ENCODE data around the gene BNC2.

Gene BNC2

DNA sequence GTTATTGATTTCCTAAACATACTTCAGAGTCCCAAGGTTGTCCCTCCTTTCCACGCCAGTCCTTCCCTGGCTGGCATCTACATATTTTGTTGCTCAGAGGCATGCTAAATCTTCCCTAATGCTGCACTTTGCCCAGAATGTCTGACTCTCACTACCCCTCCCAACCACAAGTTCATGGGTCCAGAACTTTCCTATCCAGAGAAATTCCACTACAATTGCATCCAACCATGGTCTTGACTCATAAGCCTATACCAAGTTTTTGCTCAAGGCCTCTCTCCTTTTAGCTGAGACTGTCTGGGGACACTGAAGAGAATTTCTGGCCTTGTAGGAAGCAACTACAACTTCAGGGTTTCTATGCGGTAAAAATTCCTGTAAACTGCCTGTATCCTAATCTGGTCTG, 206.3 kb downstream of the BNC2 start:
- no peak for DNase-seq

DNA sequence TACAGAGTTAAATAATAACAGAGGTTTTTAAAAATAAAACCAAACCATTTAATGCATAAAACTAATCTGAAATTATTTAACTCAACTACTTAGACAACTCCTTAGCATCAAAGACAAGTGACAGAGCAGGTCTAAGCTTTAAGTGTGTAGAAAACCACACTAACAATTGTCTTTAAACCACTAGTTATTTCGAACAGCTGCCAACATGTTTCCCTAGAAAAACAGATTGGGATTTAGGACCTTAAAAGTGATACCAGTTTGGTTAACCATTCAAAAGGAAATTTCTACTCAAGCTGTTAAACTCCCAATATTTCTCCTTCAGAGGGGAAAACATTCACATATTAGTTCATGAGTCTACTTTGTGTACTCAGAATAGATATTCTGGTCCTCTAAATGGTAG, 208.7 kb downstream of the BNC2 start:
- DNase-seq, result no peak

DNA sequence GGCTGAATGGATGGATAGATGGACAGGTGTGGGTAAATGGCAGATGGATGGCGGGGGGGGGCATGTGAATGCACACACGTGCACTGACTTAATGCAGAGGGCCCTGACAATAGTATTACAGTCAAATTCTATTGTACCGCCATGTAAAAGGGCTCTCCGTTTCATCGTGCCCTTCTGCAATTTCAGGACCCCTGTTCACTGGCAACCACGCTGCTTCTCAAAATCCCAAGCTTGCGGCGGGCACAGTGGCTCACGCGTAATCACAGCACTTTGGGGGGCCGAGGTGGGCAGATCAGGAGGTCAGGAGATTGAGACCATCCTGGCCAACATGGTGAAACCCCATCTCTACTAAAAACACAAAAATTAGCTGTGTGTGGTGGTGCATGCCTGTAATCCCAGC, 211.4 kb downstream of the BNC2 start:
- no peak for DNase-seq

- no peak for DNase-seq
Measured at GRCh38 chr9:16656432-16657169, 213.9 kb downstream of the BNC2 start.

GRCh38 chr9:16654596-16655126, 215.8 kb downstream of the BNC2 start:
- no peak for DNase-seq

DNA sequence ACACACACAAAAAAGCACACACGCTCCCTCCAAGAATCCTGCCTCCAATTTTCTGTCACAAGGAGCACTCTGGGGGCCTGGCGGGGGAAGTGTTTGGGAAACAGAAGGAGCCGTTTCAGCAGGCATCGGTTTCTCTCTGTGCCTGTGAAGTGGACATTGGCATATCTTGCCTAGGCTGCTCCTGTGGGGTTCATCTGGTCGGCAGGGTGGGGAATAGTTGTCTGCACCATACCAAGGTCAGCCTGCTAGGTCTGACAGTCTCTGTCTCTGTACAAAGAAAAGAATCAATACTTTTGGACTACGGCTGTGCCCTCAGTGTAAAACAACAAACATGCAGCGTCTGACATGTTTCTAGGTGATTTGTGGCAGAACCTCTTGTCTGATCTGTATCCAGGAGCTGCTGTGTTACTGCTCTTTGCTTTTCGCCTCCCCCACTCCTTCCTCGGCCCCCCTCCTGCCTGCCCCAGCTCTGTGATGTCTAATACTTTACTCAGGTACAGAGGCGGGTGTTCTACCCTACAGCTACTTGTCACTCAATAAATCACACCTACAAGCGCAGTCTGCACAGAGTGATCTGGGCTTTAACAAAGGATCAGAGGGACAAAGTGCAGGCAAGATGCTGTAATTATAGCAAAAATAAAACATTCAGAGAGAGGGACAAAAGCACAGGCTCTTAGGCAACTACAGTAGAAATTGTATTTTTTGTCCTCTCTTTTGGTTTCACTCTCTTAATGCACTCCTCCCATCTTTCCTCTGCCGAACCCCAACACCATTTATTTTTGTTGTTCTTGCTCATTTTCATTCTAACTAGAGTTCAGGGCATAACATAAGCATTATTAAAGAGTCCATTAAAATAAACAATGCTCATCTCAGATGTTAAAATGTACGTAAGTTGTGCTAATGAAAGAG, 216.7 kb downstream of the BNC2 start:
- no peak for DNase-seq

GRCh38 chr9:16652582-16652981, 217.9 kb downstream of the BNC2 start:
- DNase-seq, result no peak

- DNase-seq, result no peak
Measured at GRCh38 chr9:16651446-16651964, 219.0 kb downstream of the BNC2 start.

DNA sequence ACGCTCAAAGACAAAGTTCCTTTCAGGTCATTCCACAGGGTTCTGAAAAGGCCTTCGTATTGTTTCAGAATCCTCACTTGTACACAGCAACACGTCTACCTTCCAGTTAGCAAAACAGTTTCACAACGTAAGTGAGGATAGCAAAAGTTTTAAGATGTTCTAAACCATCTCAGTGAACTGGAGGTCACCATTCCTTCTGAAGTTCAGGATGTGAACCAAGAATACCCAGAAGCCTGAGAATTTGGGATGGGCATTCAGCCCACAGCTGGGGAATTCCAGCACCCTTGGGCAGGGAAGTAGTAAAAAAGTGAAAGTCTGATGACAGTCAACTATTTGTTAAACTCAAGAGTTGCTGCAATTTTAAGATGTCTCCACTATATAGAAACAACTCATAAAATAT, 224.5 kb downstream of the BNC2 start:
- DNase-seq, result no peak

DNA sequence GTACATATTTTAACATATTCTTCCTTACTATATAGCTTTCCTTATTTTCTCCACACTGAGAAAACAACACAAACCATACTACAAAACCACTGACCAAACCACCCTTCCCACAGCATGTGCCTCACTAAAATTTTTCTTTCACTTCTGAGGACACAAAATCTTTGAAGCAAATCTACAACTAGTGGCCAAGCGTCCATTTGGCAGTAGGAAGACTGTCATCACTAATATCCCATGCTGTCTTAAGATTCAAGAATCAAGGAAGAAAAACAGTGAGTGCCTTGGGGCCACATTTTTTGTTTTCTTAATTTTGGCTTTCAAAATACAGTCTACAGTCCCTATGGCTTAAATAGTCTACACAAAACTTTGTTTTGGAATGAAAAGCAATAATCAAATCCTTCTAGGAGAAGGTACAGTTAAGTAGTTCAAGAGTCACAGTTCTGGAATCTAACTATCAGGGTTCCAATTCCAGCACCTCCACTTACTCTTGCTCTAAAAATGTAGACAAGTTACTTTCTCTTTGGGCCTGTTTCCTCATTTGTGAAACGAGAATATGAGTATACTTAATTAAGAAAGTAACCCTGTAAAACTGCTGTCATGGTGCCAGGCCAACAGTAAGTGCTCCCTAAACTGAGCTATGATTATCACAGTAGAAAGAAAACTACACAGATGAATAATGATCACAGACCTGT, 227.9 kb downstream of the BNC2 start:
- DNase-seq, result no peak

GRCh38 chr9:16640649-16641048, 229.8 kb downstream of the BNC2 start:
- no peak for DNase-seq

- no peak for DNase-seq
Measured at GRCh38 chr9:16639644-16640043, 230.8 kb downstream of the BNC2 start.

DNA sequence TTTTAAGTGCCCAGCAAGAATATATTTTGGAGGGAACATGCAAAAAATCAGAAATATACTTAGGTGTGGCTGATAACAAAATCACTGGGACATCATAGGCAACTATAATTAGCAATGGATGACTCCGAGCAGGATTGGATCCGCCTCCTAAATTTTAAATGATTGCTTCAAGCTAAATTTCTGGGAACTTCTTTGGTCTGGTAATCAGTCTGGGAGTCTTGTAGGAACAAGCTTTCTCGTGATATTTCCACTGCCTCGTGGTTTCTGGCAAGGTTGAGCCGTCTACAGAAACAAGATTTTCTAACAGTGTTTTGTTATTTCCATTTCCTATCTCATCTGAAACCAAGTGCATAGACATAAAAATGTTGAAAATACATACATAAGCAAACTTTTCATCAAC, 232.6 kb downstream of the BNC2 start:
- no peak for DNase-seq

DNA sequence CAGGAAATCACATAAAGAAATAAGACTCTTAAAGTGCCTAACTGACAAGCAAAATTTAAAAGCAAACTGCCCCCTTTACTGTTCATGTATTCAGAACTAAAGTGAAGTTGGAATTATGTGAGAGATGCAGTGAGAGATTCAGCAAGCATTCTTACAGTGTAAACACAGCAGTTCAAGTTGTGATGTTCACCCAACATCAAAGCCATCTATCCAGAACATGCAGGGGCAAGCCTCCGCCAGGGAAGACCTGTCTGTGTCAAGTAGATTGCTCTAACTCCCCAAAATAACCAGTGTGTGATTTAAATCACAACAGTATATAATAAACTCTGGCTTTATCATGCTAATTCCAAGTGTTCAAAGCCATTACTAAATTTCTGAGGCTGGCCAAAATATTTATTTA, 233.3 kb downstream of the BNC2 start:
- no peak for DNase-seq

DNA sequence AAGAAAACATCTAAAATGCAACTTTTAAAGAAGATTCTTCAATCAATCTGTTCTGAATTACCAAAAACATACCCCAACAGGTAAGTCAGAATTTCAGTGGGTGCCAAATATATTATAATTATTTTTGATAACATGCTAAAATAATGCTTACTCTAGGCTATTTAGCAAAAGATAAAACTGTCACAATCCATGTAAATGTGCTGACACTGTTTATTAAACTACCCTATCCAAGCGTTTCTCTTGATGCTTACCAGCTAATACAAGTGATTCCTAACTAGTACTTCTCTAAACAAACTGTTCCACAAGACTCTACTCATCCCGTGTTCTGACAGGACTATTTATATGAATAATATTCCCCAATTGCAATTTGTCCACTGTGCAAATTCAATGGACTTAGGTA, 236.7 kb downstream of the BNC2 start:
- no peak for DNase-seq

- DNase-seq, result no peak
Measured at GRCh38 chr9:16628413-16628812, 242.1 kb downstream of the BNC2 start.

- DNase-seq, result no peak
Measured at GRCh38 chr9:16627967-16628366, 242.5 kb downstream of the BNC2 start.

DNA sequence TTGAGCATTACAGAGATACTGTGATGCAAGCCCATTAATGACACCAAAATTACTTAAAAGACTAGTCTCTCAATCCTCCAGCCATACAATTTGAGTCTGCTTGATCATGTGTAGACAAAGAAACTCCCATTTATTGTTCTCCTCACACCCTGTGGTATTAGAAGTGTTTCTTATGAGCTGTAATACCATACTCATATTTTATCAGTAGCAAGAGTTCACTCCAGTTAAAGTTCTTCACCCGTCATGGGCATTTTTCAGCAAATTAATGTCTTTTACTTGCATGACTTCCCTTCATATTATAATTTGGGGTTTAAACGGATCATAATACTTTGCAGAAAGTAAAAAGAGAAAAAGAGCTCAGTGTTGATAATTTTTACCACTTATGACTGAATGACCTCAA, 242.9 kb downstream of the BNC2 start:
- no peak for DNase-seq

- DNase-seq, result no peak
Measured at GRCh38 chr9:16626577-16627130, 243.8 kb downstream of the BNC2 start.

DNA sequence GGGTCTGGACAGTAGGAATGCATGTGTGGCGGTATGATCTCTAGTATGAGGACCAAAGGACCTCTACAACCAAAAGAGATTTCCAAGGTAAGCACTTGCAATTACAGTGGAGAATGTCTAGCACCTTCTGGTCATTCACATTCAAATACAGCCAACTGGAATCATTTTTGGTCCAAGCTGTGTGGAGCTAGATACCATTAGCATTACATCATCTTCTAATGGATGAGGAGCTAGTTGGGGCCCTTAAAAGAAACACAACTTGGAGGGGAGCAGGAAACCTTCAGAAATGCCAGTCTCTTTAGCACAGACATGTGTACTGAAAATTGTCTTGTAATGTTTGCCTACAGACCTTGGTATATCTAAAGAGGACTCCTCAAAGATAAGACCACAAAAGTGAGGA, 244.7 kb downstream of the BNC2 start:
- no peak for DNase-seq

DNA sequence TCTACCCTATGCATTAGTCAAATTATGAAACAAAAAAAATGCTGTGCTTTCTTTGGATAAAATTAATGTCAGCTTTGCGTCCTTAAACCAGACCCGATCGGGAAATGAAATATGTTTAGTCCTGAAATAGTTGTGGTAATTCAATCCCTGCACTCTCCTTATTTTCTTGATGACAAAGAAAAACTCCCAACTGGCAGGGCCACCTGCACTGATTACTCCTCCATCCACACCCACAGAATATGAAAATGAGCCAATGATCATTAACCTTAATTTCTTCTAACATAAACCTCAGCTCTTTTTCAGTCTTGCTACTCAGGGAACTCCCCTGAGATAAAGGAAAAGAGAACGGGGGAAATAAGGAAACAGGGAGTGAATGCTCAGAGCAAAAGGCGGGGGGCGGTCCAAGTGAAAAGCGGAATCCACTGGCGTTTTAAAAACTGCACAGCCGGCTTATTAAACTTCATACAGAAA, 245.3 kb downstream of the BNC2 start:
- no peak for DNase-seq

DNA sequence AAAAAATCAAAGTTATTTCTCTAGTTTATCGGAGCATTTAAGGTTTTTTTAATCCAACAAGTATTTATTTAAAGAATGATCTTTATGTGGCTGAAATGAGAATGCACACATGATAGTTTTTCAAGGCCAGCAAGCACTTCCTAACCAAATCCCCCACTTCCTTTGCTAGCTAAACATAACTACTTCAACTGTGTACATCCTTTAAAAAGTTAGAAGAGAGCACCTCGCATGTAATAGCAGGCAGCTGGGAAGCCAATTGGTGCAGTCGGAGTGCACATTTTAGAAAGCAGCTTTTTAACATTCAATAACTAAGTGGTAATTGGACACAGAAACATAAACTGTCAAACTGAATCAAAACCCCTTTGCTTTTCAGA, 245.7 kb downstream of the BNC2 start:
- DNase-seq, result no peak

Data from hematopoietic multipotent progenitor cell treated with erythropoietin and hydrocortisone succinate and interleukin-3 and kit ligand, for 4 days (in vitro differentiated cells).